ENCODE data around the gene KCNAB1. TPM values are rescaled to one million over a fixed set of nuclear protein-coding genes. Genes with fewer than 3 reads are reported as not detected.

The KCNAB1 gene
- total and polyA plus RNA-seq, 2 of the 8 experiments (the other 6 are each of a cell fraction or from before 2014, with no cell fraction given): 0.51 to 2.3 TPM

- TF ChIP-seq BCL11A (IDR thresholded peaks at IDR 0.05; ENCODE audit: low read depth in 2 of 2, low read length in 2 of 2) (no peak), E2F6 (IDR thresholded peaks at IDR 0.05) (no peak)
Observed at GRCh38 chr3:156383441-156384025, 263.2 kb downstream of the KCNAB1 start (continued).

Data from H1 (cell line).